Measurements from ENCODE around the gene ST6GALNAC5.

ST6GALNAC5 gene

DNA sequence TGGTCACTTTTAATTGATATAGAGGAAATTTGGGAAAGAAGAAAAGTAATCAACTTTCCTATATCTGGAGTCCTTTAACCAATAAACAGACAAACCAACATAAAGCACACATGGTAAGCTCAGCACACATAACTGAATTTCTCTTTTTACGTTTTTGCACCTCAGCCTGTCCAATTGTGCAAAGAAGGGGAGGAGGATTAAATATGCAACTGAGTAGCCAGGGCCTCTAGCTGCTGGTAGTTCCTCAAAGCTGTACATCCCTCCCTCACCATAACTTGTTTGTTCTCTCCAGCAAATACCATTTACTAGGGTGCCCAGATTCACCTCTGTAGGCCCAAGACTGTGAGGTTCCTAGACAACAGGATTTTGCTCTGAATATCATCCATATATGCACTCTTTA is 25.4 kb downstream of the ST6GALNAC5 start:
- Histone ChIP-seq H3K36me3 (ENCODE audit: control insufficient read depth, insufficient read depth, low read length) (no peaks in the 10 kb centered on the region), H3K27ac (ENCODE audit: low read depth, low read length, severe bottlenecking) (no peak overlapping the region), H3K4me1 (ENCODE audit: control insufficient read depth, insufficient read depth, low read length, poor library complexity, severe bottlenecking) (no peaks in the 10 kb centered on the region), H3K4me3 (ENCODE audit: extremely low read depth, insufficient read depth, low read length, poor library complexity, severe bottlenecking) (no peak overlapping the region), H3K9me3 (ENCODE audit: control insufficient read depth, low read length) (no peaks in the 10 kb centered on the region)
- 100% methylated on average over 1 of the region's 1 CpG; no CpG with 5 or more reads in 1 of the 2 experiments for WGBS, 2 experiments (ENCODE audit: insufficient coverage in 2 of 2)

DNA sequence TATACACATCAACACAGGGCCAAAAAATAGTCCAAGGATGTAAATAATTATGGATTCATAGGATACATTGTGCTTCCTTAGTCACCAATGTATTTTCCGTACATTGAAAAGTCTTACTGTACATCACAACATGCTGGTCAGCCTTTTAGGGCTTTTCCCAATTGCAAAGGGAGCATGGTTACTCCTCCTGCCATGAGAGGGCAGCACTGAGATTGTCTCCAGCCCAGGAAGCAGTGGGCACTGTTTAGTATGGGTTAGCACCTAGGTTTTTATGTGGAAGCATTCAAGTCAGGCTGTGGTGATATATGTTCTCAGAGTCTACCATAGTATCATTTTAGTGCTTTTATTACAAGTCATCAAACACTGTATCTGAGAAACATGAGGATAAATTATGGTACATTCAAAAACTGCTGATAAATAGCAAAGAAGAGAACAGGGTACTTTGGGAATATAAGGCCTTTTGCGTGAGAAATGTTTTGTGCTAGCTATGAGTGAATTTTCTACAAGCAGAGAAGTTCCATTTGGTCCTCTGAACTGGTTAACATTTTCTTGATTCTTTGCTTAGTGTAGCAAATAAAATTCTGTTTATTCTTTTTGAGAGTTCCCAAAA is 34.0 kb downstream of the ST6GALNAC5 start:
- 71 to 100% methylated on average over 1 to 2 of the region's 2 CpGs for WGBS, 2 experiments (ENCODE audit: insufficient coverage in 2 of 2)
- Histone ChIP-seq H3K27ac (ENCODE audit: low read depth, low read length, severe bottlenecking) (no peak overlapping the region), H3K4me1 (ENCODE audit: control insufficient read depth, insufficient read depth, low read length, poor library complexity, severe bottlenecking) (no peaks in the 10 kb centered on the region), H3K9me3 (ENCODE audit: control insufficient read depth, low read length) (no peaks in the 10 kb centered on the region), H3K36me3 (ENCODE audit: control insufficient read depth, insufficient read depth, low read length) (no peaks in the 10 kb centered on the region), H3K4me3 (ENCODE audit: extremely low read depth, insufficient read depth, low read length, poor library complexity, severe bottlenecking) (no peak overlapping the region)

DNA sequence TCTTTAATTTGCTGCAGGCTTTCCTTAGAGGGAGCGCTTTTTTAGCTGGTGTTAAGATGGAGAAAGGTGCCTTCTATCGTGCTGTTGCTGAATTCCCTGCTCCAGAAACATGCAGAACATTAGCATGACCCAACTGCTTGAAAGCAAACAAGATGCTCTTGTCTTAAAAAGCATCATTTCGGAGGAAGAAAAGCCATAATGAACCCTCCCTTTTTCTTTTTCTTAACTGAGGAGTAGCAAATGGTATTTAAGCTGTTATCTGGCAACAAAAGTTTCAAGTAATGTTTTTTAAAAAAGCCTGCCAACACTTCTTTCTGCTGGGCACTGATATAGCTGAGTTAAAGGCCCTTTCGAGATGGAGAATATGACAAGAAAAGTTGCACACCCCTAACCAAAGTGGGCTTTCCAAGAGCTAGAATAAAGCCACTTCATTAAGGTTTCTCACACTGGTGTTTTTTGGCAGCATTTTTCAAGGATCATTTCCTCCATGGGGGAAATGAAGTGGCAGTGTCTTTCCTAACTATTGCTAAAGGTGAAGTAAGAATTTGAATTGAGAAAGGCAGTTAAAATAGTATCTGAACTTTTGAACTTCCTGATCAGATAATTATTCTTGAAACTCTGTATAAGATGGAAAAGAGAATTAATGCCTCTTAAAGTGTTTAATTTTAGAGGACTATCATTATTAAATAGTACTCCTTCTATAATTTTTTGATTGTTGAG is 38.8 kb downstream of the ST6GALNAC5 start:
- no peak overlapping the region for H3K27ac ChIP-seq (ENCODE audit: low read depth, low read length, severe bottlenecking)
- WGBS, 2 experiments (ENCODE audit: insufficient coverage in 2 of 2) = 67 to 100% methylated on average over 1 to 2 of the region's 4 CpGs
- no peaks in the 10 kb centered on the region for H3K4me1 ChIP-seq (ENCODE audit: control insufficient read depth, insufficient read depth, low read length, poor library complexity, severe bottlenecking)
- no peak overlapping the region for H3K4me3 ChIP-seq (ENCODE audit: extremely low read depth, insufficient read depth, low read length, poor library complexity, severe bottlenecking)
- H3K36me3 ChIP-seq (ENCODE audit: control insufficient read depth, insufficient read depth, low read length) = no peaks in the 10 kb centered on the region
- H3K9me3 ChIP-seq (ENCODE audit: control insufficient read depth, low read length) = no peaks in the 10 kb centered on the region

DNA sequence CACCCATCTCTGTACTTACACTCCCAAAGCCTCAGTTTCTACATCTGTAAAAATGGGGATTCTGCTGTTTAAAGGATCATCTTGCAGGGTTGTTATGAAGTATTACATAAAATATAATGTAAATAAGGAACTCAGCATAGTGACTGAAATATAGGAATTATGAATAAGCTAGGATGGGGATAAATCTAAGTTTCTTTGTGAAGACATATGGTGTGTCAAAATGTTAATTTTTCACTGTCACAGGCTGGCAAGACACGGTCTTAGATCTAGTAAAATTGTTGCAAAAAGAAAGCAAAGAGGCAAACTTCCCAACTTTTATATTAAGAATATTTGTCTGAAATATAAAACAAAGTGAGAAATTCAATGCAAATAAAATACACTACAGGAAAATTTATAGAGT is 42.0 kb downstream of the ST6GALNAC5 start:
- no CpG with 5 or more reads among the region's 1 CpG for WGBS, 2 experiments (ENCODE audit: insufficient coverage in 2 of 2)
- Histone ChIP-seq H3K4me3 (ENCODE audit: extremely low read depth, insufficient read depth, low read length, poor library complexity, severe bottlenecking) (no peak overlapping the region), H3K4me1 (ENCODE audit: control insufficient read depth, insufficient read depth, low read length, poor library complexity, severe bottlenecking) (no peaks in the 10 kb centered on the region), H3K9me3 (ENCODE audit: control insufficient read depth, low read length) (no peaks in the 10 kb centered on the region), H3K27ac (ENCODE audit: low read depth, low read length, severe bottlenecking) (no peak overlapping the region), H3K36me3 (ENCODE audit: control insufficient read depth, insufficient read depth, low read length) (no peaks in the 10 kb centered on the region)

DNA sequence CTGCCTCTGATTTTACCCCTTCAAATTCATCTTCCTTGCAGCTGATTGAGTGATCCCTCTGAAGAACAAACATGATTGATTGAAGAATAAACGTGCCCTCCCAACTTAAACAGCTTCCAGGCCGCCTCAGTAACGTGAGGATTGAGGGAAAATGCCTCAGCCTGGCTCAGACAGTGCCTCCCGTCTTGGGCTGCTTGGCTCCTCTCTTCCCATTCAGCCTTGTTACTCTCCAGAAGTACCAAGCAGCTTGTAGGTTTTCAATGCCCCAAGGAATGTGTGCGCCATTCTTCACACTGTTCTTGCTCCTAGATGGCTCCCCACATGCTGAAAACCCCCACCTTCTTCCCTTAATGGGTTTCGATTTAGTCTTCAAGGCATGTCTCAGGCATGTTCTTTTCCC is 51.8 kb downstream of the ST6GALNAC5 start:
- 67 to 77% methylated on average over 6 of the region's 6 CpGs for WGBS, 2 experiments (ENCODE audit: insufficient coverage in 2 of 2)
- no peak overlapping the region for H3K27ac ChIP-seq (ENCODE audit: low read depth, low read length, severe bottlenecking)

DNA sequence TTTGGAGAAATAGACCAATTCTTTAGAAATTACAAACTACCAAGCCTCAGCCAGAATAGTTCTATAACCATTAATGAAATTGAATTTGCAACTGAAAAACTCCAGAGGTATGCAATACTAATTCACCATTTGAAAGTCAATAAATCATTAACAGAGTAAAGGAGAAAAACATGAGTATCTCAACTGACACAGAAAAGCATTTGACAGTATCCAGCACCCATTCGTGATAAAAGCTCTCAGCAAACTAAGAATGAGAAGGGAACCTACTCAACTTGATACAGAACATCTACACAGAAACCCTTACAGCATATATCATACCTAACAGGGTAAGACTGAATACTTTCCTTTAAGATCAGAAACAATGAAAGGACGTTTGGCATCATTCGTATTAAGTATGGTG is 54.3 kb downstream of the ST6GALNAC5 start:
- Histone ChIP-seq H3K27ac (ENCODE audit: low read depth, low read length, severe bottlenecking) (no peak overlapping the region), H3K4me3 (ENCODE audit: extremely low read depth, insufficient read depth, low read length, poor library complexity, severe bottlenecking) (no peak overlapping the region), H3K36me3 (ENCODE audit: control insufficient read depth, insufficient read depth, low read length) (no peaks in the 10 kb centered on the region), H3K4me1 (ENCODE audit: control insufficient read depth, insufficient read depth, low read length, poor library complexity, severe bottlenecking) (no peaks in the 10 kb centered on the region), H3K9me3 (ENCODE audit: control insufficient read depth, low read length) (no peaks in the 10 kb centered on the region)
- 90% methylated on average over 1 of the region's 3 CpGs; no CpG with 5 or more reads in 1 of the 2 experiments for WGBS, 2 experiments (ENCODE audit: insufficient coverage in 2 of 2)

More for the DNA sequence above, 51.8 kb downstream of the ST6GALNAC5 start:
- no peak overlapping the region for H3K4me3 ChIP-seq (ENCODE audit: extremely low read depth, insufficient read depth, low read length, poor library complexity, severe bottlenecking)
- H3K9me3 ChIP-seq (ENCODE audit: control insufficient read depth, low read length) = no peaks in the 10 kb centered on the region
- no peaks in the 10 kb centered on the region for H3K4me1 ChIP-seq (ENCODE audit: control insufficient read depth, insufficient read depth, low read length, poor library complexity, severe bottlenecking)
- no peaks in the 10 kb centered on the region for H3K36me3 ChIP-seq (ENCODE audit: control insufficient read depth, insufficient read depth, low read length)

DNA sequence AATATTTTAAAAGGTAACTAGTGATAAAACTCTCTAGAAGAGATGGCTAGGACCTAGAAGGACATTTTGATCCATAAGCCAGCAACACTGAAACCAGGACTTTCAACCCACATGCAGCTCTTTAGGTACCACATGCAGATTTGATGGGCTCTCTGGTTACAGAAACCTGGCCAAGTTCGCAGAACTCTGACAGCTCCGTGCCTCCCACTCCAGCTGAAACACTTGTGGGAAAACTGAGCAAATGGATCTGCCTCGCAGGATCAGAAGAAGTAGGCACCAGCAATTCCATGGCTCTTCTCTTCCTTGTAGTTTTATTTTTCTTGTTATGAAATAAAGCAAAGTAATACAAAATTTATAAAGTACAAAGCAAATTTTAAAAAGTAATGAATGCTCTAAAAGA is 58.5 kb downstream of the ST6GALNAC5 start:
- Histone ChIP-seq H3K4me3 (ENCODE audit: extremely low read depth, insufficient read depth, low read length, poor library complexity, severe bottlenecking) (no peak overlapping the region), H3K4me1 (ENCODE audit: control insufficient read depth, insufficient read depth, low read length, poor library complexity, severe bottlenecking) (no peaks in the 10 kb centered on the region), H3K36me3 (ENCODE audit: control insufficient read depth, insufficient read depth, low read length) (no peaks in the 10 kb centered on the region), H3K9me3 (ENCODE audit: control insufficient read depth, low read length) (no peaks in the 10 kb centered on the region), H3K27ac (ENCODE audit: low read depth, low read length, severe bottlenecking) (no peak overlapping the region)
- WGBS, 2 experiments (ENCODE audit: insufficient coverage in 2 of 2) = 92 to 96% methylated on average over 2 to 3 of the region's 3 CpGs

DNA sequence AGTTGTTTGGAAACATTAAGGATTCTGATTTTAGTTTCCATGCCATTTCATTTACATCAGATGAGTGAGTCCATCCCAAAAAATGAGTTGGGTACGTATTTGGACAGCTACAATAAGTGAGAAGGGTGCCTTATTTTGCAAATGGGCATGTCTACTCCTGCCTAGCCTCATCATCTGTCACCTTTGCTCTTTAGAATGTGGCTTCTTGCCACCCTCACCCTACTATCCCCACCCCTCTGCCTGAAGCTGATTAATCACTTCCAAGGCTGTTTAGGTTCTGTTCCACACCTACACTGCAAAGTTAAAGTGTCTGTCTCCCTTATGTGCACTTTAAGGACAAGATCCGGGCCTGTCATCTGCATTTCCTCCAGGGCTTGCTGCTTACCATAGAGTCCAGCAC is 61.2 kb downstream of the ST6GALNAC5 start:
- Histone ChIP-seq H3K36me3 (ENCODE audit: control insufficient read depth, insufficient read depth, low read length) (no peaks in the 10 kb centered on the region), H3K27ac (ENCODE audit: low read depth, low read length, severe bottlenecking) (no peak overlapping the region), H3K9me3 (ENCODE audit: control insufficient read depth, low read length) (no peaks in the 10 kb centered on the region), H3K4me3 (ENCODE audit: extremely low read depth, insufficient read depth, low read length, poor library complexity, severe bottlenecking) (no peak overlapping the region), H3K4me1 (ENCODE audit: control insufficient read depth, insufficient read depth, low read length, poor library complexity, severe bottlenecking) (no peaks in the 10 kb centered on the region)
- WGBS, 2 experiments (ENCODE audit: insufficient coverage in 2 of 2) = 79 to 92% methylated on average over 2 of the region's 2 CpGs

DNA sequence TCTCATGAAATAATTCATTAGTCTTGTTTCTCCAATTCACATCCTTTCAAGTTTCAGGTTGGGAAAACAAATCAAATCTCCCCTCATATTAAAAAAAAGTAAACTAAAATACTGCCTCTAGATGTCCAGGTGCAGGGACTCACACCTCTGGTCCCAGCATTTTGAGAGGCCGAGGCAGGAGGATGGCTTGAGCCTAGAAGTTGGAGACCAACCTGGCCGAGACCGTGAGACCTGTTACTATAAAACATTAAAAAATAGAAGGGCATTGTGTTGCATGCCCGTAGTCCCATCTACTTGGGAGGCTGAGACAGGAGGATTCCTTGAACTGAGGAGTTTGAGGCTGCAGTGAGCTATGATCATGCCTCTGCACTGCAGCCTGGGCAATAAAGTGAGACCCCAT is 61.9 kb downstream of the ST6GALNAC5 start:
- no peak overlapping the region for H3K27ac ChIP-seq (ENCODE audit: low read depth, low read length, severe bottlenecking)
- no peaks in the 10 kb centered on the region for H3K9me3 ChIP-seq (ENCODE audit: control insufficient read depth, low read length)
- 70 to 93% methylated on average over 2 of the region's 4 CpGs for whole genome bisulfite sequencing, 2 experiments (ENCODE audit: insufficient coverage in 2 of 2)
- peaks cover 4% of the 10 kb centered on the region for H3K4me1 ChIP-seq (ENCODE audit: control insufficient read depth, insufficient read depth, low read length, poor library complexity, severe bottlenecking)
- no peaks in the 10 kb centered on the region for H3K36me3 ChIP-seq (ENCODE audit: control insufficient read depth, insufficient read depth, low read length)
- H3K4me3 ChIP-seq (ENCODE audit: extremely low read depth, insufficient read depth, low read length, poor library complexity, severe bottlenecking) = no peak overlapping the region

DNA sequence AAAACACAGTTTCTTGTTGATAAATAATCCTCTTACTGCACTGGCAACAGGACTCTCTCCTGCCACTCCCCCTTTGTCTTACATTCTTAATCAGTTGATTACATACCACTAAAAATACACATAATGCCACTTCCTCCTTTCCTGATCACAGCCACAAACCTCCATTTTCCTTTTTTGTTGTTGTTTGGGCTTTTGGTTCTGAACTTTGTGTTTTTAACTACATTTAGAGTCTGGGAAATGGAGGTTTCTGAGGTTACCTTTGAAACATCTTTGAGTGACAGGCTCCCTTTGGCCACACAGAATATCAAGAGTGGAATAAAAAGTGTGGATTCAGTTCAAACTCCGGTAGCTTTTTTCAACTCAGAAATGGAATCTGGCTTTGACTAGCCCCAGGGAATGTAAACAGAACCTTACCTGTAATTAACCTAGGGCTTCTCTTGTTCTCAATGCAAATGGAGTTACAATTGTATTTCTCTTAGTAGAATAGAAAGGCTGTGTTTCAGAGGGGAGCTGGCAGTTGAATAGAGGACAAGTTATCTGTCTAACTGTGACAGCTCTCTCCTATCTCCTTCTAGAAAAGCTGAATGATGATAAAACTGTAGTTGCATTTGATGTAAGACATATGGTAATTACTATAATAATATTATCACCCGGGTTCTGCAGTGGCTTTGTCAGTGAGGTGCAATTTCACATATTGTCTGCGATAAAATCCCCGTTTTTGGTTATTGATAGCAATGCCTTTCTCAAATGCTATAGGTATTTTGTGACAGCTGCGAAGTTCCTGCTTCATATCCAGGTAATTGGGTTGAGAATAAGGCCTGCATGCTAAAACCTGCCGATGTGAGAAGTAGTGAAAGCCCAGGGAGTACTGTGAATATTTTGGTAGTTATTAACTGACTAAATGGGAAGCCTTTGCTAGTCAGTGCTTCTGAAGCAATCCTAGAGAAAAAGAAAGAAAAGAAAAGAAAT is 66.9 kb downstream of the ST6GALNAC5 start:
- Histone ChIP-seq H3K4me1 (ENCODE audit: control insufficient read depth, insufficient read depth, low read length, poor library complexity, severe bottlenecking) (peaks cover 4% of the 10 kb centered on the region), H3K27ac (ENCODE audit: low read depth, low read length, severe bottlenecking) (no peak overlapping the region), H3K4me3 (ENCODE audit: extremely low read depth, insufficient read depth, low read length, poor library complexity, severe bottlenecking) (no peak overlapping the region), H3K9me3 (ENCODE audit: control insufficient read depth, low read length) (no peaks in the 10 kb centered on the region), H3K36me3 (ENCODE audit: control insufficient read depth, insufficient read depth, low read length) (no peaks in the 10 kb centered on the region)
- WGBS, 2 experiments (ENCODE audit: insufficient coverage in 2 of 2) = 84 to 87% methylated on average over 4 to 5 of the region's 6 CpGs
